ENCODE measurements around the gene HSPA12B. TPM values are rescaled to one million over a fixed set of nuclear protein-coding genes. Genes with fewer than 3 reads are reported as not detected.

HSPA12B gene
- total and polyA plus RNA-seq, 2 donors (not counting 3 experiments of a cell fraction or from before 2014, with no cell fraction given), result 3.7 to 6.6 TPM

- CTCF ChIA-PET, result interaction anchor here (1.6 to 6.1 kb wide), 4 partner anchors 10 to 82 kb away, joined by 6 to 26 read pairs (median 18); no protein-coding TSS in a partner anchor
- intact Hi-C loops (cut with micrococcal nuclease), result no loop called here
- dilution Hi-C loops (cut with MboI; ENCODE audit: extremely low pct_ligation_motif_present, low sequenced_read_pairs), result no loop called here
- no peak overlapping the region for H3K27ac ChIP-seq (ENCODE audit: insufficient read depth, low read depth, low read length)
- no peak for TF ChIP-seq MAX (IDR thresholded peaks at IDR 0.05; ENCODE audit: insufficient read depth, insufficient read length)
- TF ChIP-seq CTCF (IDR thresholded peaks at IDR 0.05; ENCODE audit: extremely low read depth in 1 of 2, insufficient read depth in 1 of 2, low read depth in 1 of 2, low read length in 2 of 2), result no peak
- no peak for TF ChIP-seq POLR2AphosphoS5 (IDR thresholded peaks at IDR 0.05; ENCODE audit: insufficient read depth, low read depth, low read length)
- no peak for TF ChIP-seq FOS (IDR thresholded peaks at IDR 0.05; ENCODE audit: borderline replicate concordance, insufficient read depth, low read length)
- TF ChIP-seq MYC (IDR thresholded peaks at IDR 0.05; ENCODE audit: low read depth, low read length), result no peak
- TF ChIP-seq GATA2 (IDR thresholded peaks at IDR 0.05; ENCODE audit: insufficient read depth, insufficient read length, low read depth, low read length), result no peak
- TF ChIP-seq JUN (IDR thresholded peaks at IDR 0.05; ENCODE audit: borderline replicate concordance, insufficient read depth, insufficient read length, low read depth), result no peak
- DNase-seq (ENCODE audit: low read depth, low spot score) (no peak), FAIRE-seq (no peak)
- H3K9me3 ChIP-seq (replicated peaks; ENCODE audit: control insufficient read depth, insufficient read depth, low read length), result no peaks in the 10 kb centered on the region
- no peaks in the 10 kb centered on the region for H3K4me1 ChIP-seq (ENCODE audit: control insufficient read depth, extremely low read depth, insufficient read depth, low read length)
- H3K36me3 ChIP-seq (ENCODE audit: control insufficient read depth in 2 of 2, extremely low read depth in 1 of 2, insufficient read depth in 2 of 2, low read length in 2 of 2), result no peaks in the 10 kb centered on the region
- no peaks in the 10 kb centered on the region for H4K20me1 ChIP-seq (replicated peaks; ENCODE audit: control insufficient read depth, extremely low read depth, insufficient read depth, low read length)
- no peaks in the 10 kb centered on the region for H3K79me2 ChIP-seq (ENCODE audit: control insufficient read depth, insufficient read depth, low read length)
- H3K9me1 ChIP-seq (replicated peaks; ENCODE audit: control insufficient read depth, extremely low read depth, insufficient read depth, low read length), result no peaks in the 10 kb centered on the region
- no peak overlapping the region for H3K4me3 ChIP-seq (replicated peaks in 1 of 3; ENCODE audit: insufficient read depth in 1 of 3, low read depth in 1 of 3, low read length in 3 of 3)
- POLR2A ChIA-PET, result no interaction called here
- no peak overlapping the region for H3K9ac ChIP-seq (replicated peaks; ENCODE audit: extremely low read depth, insufficient read depth, low read length)
- peaks cover 22 to 28% of the 10 kb centered on the region in 2 experiments for H3K27me3 ChIP-seq (ENCODE audit: control insufficient read depth in 2 of 2, insufficient read depth in 2 of 2, low read length in 2 of 2)
- no TSS peak for BruUV-seq (replicated peaks)
- no peak overlapping the region for H2AFZ ChIP-seq (ENCODE audit: low read depth, low read length)
- no peak overlapping the region for H3K4me2 ChIP-seq (ENCODE audit: insufficient read depth, low read length)
These were observed 45.6 kb upstream of the HSPA12B start for GRCh38 chr20:3686867-3687321.
